ENCODE results near the gene GRIK1. TPM values are rescaled to one million over a fixed set of nuclear protein-coding genes. Genes with fewer than 3 reads are reported as not detected.

GRIK1 gene
- total RNA-seq, 1 experiment from 2014 or later: not detected

DNA sequence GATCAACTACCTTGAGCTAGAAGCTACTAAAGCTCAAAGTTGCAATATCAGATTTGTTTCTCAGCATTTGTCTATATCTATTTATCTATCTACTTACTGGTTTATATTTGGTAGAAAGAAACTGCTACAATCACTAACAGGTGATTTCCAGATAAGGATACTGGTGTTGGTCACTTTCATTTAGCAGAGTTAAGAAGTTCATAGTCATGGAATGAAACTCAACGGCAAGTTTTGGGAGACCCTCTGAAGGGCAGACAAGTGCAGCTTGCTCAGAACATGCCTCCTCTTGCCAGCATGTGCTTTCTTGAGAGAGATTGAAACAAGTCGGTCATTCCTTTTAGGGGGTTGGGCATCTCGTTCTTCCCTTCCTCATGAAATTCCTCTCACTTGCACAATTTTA, 296.5 kb downstream of the GRIK1 start:
- DNase-seq (ENCODE audit: low spot score): no peak

DNA sequence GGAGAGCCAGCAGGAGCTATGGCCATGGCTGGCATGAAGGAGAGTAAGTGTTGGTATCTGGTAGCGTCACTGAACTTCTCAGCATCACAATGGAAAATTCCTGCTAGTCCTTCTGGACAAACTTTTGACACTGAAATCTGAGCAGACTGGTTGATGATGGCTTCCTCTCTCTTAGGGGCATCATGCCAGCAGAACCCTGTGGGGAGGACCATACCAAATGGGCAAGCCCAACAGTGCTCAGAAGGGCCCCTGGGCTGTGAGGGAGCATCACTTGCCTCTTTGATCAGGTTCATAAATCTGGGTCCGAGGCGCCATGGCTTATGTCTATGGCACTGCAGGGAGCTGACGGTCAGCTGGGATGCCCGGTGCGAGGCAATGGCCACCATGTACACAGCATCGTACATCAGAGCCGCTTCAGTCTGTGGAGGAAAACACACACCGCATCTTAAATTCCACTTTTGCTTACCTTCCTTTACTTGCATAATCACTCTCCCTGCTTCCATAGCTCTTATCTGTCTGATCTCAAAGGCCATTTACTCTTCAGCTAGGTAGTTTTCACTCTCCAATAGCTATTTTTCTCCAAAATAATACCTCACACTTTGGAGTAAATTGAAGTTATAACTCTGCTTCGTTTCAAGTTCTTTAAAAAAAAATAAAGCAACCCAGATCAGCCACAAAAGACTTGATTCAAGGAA, 297.1 kb downstream of the GRIK1 start:
- DNase-seq (ENCODE audit: low spot score): no peak

DNA sequence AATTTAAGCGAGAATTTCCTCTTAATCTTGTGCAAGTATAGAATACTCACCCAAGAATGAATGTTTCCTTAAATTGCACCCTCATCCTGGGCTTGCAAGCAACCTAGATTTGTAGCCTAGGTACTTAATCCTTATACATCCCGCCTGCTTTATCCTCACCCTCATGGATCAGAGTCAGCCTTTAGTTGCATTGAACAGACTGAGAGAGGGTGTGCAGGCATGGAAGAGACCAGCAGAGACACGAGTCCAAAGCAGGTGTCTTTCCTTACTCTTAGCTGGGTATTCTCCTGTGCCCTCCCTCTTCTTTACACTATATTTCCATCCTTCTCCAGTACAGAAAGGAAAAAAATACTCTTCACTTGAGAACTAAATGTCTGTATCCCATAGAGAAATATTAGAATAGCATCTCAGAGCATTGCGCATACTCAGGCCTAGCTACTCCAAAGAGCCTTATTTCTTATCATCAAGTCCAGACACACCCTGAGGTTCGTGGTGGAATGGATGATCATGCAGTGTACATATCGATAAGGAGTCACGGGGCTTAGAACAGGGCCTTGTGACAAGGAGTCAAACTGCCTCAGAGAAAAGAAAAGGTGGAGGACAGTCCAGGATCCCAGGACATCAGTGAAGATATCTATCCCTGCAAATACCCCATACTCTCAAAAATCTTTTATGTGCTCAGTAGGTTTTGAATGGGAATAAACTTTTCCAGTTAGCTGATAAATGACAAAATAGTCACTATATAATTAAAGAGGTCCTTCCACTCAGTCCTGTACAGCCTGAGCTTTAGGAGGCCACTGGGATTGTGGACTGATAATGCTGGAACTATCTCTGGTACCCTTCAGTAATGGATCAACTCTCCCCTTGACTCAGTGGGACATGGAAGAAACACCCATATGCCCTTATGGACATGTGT, 297.9 kb downstream of the GRIK1 start:
- DNase-seq (ENCODE audit: low spot score): no peak

DNA sequence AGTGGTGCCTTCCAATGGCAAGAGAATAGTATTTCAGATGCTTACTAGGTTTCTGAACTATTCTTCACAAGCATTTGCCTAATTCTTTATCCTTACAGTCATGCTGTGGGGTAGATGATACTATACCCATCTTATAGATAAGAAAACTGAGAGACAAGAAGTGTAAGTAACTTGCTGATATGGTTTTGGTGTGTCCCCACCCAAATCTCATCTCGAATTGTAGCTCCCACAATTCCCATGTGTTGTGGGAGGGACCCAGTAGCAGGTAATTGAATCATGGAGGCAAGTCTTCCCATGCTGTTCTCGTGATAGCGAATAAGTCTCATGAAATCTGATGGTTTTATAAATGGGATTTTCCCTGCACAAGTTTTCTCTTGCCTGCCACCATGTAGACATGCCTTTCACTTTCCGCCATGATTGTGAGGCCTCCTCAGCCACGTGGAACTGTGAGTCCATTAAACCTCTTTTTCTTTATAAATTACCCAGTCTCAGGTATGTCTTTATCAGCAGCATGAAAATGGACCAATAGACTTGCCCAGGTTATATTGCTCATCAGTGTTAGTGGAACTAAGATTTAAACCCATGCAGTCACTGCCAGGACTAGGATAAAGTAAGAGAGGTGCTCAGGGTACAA, 298.7 kb downstream of the GRIK1 start:
- no peak for DNase-seq (ENCODE audit: low spot score)

DNA sequence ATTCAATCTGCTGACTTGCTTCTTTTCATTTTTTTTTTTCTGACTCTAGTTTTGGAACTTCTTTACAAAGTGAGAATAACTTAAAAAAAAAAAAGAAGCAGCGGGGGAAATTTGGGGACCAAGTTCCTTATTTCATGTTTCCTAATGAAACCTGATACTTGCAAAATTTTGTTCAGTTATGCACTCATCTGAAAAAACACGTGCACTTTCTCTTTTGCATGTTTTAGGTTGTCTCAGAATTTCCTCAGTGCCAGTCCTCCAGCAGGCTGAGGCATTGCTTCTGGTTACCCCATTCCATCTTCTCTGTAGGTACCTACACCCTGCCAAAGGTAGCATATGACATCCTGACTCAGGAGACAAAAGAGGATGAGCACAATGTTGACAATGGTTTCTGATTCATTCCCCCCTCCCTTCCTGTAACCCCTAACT, 299.7 kb downstream of the GRIK1 start:
- DNase-seq (ENCODE audit: low spot score): no peak

DNA sequence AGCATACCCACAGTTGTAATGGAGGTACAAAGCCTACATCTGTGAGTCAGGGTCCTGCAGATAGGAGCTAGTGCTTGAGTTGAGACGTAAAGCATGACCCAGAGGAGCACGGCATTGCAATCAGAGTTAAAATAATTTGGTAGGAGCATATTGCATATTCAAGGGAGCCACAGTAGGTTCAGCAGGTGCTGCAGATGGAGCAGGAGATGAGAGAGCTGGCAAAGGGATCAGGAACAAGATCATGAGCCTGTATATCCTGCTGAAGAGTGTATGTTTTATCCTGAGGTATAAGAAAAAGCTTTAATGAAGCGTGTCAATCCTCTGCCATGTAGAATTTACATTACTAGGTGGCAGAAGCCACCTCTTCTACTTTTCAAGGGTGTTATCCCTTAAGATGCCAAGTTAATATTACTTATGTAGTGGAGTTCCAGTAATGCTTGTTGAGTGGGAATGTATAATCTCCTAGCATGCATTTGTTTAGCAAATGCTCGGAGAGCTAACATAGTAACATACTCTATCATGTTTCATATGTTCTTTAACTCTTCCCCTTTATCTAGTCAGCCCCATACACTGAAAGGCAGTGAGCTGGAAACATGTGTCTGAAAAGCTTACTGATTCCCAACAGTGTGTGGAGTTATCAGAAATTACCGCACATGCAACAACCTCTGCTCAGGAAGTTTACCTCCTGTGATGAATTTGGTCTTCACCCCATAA, 300.3 kb downstream of the GRIK1 start:
- no peak for DNase-seq (ENCODE audit: low spot score)

DNA sequence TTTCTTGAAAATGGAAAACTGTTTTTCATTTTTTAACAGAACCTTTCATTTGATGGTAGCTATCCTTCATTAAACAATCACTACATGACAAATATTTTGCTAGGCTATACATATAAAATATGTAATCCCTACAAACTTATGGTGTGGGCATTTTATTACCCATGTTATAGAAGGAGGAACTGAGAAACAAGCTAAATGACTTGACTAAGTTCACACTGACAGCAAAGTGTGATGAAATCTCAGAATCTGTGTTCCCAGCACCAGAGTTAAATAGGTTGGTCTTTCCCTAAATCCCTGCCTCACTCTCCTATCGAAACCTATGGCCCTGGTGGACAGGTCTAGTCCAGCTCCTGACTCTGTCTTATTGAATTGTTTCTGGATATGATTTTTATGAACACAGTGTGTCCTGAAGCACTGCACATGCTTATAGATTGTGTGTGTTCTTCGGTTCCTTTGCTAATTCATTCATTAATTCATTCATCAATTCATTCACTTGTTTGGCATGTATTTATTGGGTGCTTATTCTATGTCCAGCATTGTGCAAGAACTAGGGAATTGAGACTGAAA, 301.0 kb downstream of the GRIK1 start:
- DNase-seq (ENCODE audit: low spot score): no peak

DNA sequence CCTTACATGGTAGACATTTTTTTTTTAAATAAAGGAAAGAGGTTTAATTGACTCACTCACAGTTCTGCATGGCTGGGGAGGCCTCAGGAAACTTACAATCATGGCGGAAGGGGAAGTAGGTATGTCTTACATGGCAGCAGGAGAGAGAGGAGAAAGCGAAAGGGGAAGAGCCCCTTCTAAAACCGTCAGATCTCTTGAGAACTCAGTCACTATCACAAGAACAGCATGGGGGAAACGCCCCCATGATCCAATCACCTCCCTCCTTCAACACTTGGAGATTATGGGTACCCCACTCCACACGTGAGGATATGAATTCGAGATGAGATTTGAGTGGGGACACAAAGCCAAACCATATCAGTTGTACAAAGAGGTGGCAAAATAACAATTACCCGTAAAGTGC, 301.7 kb downstream of the GRIK1 start:
- DNase-seq (ENCODE audit: low spot score): no peak

DNA sequence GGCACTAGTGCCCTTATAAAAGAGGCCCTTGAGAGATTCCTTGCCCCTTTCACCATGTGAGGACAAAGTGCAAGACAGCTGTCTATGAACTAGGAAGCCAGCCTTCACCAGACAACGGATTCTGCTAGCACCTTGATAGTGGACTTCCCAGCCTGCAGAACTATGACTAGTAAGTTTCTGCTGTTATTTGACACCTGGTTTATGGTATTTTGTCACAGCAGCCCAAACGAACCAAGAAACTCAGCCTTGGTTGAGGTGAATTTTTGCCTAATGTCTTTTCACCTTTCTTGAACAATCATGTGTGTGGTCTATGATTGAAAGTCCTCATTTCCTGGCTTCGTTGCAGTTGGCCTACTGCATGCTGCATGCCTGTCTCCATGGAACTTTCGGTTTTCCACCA, 302.2 kb downstream of the GRIK1 start:
- no peak for DNase-seq (ENCODE audit: low spot score)

DNA sequence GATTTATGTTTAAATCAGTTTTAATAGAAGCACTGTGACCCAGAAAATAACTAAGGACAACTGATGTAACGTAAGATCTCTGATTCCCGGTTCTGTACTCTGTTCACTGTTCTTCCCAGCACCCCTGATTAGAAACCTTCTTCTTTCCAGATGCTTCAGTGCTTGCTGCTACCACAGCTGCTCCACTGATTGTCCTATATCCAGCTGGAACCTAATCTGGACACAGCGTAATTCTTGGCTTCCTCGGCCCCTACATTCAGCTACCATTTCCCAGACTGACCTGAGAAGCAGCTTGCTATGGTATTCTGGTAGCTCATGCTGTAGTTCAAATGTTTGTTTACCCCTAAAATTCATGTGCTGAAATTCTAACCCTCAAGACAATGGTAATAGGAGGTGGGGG, 302.7 kb downstream of the GRIK1 start:
- DNase-seq (ENCODE audit: low spot score): no peak

DNA sequence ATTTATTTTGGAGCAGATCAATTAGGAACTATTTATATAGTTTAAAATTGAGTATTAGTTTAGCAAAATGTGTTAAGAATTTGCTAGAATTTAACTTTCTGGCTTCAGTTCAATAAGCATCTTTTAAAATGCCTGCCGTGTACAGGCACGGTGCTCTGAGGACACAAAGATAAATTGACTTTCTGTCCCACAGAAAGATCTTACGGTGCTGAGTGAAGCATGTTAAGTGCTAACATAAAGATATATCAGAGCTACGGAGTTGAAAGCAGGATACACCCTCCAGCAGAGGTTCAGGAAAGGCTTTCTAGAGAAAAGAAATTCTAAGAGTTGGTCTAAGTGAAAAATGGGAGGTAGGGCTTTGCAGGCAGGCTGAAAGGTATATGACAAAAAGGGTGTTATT, 305.4 kb downstream of the GRIK1 start:
- DNase-seq (ENCODE audit: low spot score): no peak

DNA sequence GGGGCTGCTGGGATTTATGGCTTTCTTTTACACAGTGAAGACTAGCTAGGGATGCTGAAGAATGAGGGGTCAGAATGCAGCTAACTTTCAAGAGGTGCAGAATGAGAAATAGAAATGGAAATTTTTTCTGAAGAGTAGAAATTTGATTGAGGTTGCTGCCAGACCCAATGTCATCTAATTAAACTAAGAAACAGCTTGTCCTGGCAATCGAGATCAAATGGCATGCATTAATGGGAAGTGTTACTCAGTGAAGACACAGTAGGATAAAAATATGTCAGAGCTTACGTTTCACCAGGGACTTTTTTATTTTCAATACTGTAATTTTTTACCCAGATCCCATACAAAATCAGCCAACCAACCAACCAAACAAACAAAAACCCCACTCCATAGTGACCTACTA, 306.0 kb downstream of the GRIK1 start:
- DNase-seq (ENCODE audit: low spot score): no peak

DNA sequence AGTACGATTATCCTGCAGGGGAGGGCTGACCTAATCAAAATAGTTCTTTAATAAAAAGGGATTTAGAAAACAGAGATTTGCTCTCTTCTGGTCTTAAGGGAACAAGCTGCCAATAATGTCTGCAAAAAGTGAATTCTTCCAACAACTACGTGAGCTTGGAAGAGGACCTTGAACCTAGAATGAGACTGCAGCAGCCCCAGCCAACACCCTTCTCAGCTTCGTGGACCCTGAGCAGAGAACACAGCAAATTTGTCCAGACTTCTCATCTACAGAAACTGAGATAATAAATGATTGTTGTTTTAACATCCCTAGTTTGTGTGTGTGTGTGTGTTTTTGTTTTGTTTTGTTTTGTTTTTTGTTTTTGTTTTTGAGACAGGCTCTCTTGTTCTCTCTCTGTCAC, 309.4 kb downstream of the GRIK1 start:
- no peak for DNase-seq (ENCODE audit: low spot score)

DNA sequence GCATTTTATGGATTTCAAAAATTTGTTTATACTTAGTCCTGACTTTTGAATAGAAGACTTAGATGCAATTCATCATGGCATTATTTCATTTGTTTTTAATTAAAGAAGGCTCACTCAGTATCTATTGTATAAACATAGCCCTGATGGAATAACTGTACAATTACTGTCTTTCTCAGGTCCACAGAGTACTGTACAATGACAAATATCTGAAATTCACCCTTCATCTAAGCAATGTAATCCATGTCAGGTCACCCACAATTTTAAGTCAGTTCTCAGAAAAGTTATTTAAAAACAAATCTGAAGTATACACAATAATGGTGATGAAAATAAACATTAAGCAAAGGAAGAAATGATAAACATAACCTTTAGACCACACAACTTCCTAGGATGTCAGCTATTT, 311.9 kb downstream of the GRIK1 start:
- no peak for DNase-seq (ENCODE audit: low spot score)

DNA sequence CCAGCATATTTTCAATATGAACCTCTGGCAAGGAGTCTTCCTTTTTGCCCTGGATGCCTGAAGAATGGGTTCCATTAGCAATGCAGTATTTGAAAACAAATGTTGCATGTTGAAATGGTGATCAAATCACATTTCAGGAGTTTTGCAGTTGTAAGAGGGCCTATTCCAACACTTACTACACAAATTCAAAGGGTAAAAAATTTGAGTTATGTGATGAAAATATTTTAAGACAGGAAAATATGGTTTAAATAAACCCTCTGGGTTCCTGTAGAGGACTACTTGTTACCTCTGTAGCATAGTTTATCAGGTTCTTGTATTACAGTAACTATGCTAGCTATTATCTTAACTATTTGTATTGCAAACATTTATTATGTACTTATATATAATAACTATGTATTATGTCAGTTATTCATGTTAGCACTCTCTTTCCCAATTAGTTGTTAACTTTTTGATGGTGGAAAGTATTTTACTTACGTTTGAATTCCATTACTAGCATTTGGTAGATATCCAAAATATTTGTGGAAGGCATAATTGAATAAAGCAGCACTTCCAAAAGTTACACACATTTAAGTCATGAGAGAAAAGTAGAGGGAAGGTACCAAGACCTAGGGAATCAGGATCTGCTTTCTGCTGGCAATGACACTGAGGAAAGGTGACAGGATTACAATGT, 312.9 kb downstream of the GRIK1 start:
- no peak for DNase-seq (ENCODE audit: low spot score)

DNA sequence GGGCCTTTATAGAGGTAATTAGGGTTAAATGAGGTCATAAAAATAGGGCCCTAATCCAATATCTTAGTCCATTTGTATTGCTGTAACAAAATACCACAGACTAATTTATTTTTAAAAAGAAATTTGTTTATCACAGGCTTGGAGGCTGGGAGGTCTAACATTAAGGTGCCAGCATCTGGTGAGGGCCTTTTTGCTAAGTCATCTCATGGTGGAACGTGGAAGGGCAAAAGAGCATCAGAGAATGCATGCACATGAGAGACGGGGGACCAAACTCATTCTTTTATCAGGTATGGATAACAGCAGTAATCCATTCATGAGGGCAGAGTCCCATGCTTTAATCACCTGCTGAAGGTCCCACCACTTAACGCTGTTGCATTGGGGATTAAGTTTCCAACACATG, 313.8 kb downstream of the GRIK1 start:
- no peak for DNase-seq (ENCODE audit: low spot score)

DNA sequence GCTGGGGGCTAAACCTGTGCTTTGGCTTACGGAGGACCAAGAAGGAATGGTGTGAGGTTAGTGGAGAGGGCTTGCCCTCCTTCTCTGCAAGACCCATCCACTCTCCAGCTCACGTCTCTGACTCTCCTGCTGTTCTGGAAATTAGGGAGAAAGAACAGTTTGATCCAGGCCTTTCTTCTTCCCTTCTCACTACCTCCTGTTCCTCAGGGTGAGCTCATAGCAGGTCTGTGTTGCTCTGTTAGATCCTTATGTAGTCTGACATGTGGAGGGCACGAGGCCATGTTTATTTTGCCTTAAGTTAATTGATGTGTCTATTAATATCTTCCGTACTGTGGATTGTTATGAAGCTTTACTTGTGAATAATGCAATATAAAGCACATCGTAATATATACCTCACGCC, 315.0 kb downstream of the GRIK1 start:
- no peak for DNase-seq (ENCODE audit: low spot score)

DNA sequence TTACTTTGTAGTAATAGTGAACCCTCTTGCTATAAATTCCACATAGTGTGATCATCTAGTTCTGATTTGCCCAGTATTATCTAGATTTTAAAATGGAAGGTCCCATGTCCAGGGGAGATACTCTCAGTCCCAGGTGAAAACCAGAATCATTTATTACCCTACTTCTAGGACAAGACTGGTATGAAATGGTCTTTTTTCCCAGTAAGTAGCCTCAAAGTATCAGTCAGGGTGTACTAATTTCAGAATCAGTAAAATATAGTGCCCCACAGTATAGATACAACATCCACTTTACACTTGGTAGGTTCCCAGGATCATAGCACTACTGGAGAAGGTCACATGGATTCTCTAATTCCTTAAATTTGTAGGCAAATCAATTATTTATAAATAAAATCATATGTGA, 318.3 kb downstream of the GRIK1 start:
- no peak for DNase-seq (ENCODE audit: low spot score)

DNA sequence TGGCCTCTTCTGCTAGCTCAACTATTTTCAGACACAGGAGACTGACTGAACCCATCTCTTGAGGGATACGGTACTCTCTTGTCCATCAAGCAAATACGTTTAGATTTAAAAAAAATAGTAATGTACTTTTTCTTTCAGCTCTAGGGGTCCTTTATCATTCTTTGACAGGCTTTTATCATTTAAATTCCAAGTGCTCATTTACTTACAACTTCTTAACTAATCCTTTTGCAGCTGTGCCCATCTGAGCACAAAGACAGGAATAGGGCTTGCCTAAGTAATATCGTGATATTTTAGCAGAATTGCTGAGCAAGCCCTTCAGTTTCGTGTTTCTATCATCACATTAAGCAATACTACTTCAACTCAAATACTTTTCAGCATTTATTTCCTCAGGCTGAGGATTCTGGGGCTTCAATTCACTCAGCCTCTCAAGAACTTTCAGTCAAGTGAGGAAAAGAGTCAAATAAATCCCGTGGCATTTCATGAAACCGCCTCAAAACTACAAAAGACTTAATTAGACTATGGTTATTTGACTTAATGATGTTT, 323.5 kb downstream of the GRIK1 start:
- DNase-seq (ENCODE audit: low spot score): no peak

DNA sequence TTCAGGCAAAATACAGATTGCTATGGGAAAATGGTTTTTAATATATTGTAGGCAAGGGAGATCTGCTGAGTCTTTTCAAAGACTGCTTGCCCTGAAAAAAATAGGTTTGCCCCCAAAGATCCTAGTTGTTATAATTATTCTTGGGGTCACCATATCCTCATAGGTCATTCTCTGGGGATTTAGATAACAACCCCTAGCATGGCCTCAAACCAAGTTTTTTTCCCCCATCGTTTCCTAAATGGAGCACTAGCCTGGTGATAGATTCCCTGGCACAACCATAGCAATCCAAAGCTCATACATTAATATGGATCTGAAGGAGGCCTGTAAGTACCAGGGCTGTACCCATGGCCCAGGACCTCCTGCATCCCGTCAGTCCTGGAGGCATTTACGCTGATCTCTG, 325.9 kb downstream of the GRIK1 start:
- DNase-seq (ENCODE audit: low spot score): no peak

DNA sequence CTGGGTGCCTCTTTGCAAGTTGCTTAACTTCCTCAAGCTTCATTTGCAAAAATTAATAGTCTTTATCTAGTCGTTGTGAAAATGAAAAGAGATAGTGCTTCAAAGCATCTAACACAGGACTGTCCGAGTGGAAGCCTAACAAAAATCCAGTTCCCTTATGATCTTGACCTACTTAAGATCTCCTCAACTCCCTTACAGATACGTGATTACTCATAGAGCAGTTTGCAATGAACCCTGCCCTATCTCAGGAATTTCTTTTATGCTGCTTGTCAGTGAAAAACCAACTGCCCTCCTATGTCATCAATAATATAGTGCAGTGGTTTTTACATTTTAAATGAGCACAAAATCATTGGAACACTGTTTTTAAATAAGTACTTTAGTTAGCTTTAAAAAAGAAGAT, 326.8 kb downstream of the GRIK1 start:
- DNase-seq (ENCODE audit: low spot score): no peak
